KOPT-K1 (cell line): Measurements from ENCODE around the gene DYNC1LI2.

ENCODE experiments used
- H3K27ac ChIP-seq: fragments of 200-600 bp; sonication (generic); 2 replicates; pipeline ENCODE4 v1.5.1; 2016; ENCODE audit warnings: antibody characterized with exemption, mild to moderate bottlenecking, low read depth, low read length; ENCODE audit not compliant: poor library complexity, severe bottlenecking
- H3K36me3 ChIP-seq: fragments of 200-600 bp; sonication (generic); 2 replicates; pipeline ENCODE4 v1.5.1; 2017; ENCODE audit warnings: antibody characterized with exemption, mild to moderate bottlenecking, low read length, moderate library complexity; ENCODE audit not compliant: insufficient read depth
- H3K9me3 ChIP-seq: fragments of 200-600 bp; sonication (generic); 2 replicates; pipeline ENCODE4 v1.5.1; 2017; ENCODE audit warnings: antibody characterized with exemption, low read length, mild to moderate bottlenecking; ENCODE audit not compliant: insufficient read depth, poor library complexity, severe bottlenecking

The DYNC1LI2 gene

DNA sequence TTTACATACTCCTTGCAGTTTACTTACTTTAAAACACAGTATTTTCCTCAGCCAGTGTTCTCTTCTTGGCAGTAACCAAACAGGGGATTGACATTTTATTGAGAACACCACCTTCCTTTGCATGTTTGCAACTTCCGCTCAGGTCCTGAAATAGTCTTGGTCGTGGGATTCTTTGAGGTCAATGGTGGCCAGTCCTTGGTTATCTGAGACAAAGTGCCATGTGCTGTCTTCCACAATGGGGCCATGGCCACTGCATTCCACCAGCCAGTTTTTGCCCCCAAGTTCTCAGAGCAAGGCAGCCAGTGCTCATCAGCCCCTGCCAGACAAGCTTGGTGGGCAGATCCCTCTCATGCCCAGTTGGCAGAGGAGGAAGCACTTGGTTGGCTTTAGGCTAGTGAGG lies 77.7 kb downstream of the DYNC1LI2 start:
- Histone ChIP-seq H3K27ac (no peak overlapping the region), H3K36me3 (no peaks in the 10 kb centered on the region), H3K9me3 (no peaks in the 10 kb centered on the region)
